HG03060 (cell line): Measurements from ENCODE around the gene SEH1L.

ENCODE experiments used
- ATAC-seq: cut with Tn5 transposase; IDR thresholded peaks from one replicate; pipeline ENCODE4 v1.9.1; 2021; ENCODE audit warnings: low read depth, moderate number of reproducible peaks; ENCODE audit not compliant: unreplicated experiment

SEH1L gene

DNA sequence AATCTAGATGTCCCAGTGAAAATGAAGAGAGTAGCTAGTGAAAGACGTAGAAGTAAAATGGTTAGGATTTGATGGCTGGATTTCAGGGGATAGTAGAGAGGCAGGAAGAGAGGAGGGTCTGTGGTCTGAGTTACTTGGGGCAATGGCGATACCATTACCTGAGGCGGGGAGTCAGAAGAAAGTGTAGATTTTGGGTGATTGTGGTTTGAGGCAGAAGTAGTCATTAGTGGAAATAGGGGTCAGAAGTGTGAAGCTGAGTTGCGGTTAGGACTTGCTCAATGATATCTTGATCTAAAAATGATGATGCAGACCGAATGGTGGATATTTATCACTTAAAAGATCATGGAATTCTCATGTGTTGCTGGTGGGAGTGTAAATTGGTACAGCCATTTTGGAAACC, 84.4 kb downstream of the SEH1L start:
- no peak for ATAC-seq

DNA sequence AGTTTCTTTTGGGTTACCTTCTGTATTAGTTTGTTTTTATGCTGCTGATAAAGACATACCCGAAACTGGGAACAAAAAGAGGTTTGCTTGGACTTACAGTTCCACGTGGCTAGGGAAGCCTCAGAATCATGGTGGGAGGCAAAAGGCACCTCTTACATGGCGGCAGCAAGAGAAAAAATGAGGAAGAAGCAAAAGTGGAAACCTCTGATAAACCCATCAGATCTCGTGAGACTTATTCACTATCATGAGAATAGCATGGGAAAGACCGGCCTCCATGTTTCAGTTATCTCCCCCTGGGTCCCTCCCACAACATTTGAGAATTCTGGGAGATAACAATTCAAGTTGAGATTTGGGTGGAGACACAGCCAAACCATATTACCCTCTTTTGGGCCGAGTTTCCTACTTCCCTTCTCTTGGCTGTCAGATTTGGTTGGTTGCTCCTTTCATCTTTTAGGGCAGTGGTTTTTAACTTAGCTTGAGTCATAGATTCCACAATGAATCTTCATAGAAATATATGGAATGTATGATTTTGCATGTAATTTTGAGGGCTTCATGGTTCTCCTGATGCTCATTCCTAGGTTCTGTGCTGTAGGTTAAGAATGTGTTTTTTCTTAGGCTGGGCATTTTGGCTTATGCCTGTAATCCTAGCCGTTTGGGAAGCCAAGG, 87.6 kb downstream of the SEH1L start:
- ATAC-seq, result no peak

DNA sequence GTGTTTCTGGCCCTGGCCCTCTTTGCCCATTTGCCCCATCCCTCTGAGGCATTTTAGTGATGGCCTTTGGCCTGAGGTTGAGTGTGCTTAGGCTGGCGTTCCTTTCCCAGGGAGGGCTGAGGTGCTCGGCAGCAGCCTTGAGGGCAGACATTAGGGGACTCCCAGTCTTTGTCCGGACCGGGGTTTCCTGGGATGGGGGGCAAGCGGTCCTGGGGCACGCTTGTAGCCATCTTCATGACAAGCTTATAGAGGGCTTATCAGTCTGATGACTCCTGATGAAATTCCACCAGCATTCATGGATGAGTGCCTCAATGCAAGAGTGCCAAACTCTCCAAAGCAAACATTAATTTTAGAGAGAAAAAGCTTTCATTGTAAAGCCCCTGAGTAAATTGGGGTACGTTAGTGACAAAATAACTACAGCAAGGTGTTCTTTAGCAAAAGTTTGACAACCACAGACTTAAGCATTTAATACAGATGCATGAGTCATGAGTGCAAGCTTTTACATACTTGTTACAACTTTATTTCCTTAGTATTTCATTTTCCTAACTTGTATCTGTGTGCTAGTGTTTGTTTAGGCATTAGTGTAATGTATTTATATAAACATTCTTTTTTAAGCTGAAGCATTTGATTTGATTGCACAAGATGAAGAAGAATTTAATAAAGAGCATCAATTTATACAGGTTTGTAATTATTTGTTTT, 89.0 kb downstream of the SEH1L start:
- ATAC-seq, result no peak
